GM19025 (cell line): ENCODE results near the gene DLGAP4.
A peak's percentile ranks its signal among the peaks of the same experiment; 100 is the strongest.
"Not testable (repeated sequence)": the region's sequence is repeated elsewhere in the genome, so short reads cannot be mapped to it uniquely, and the experiment has no call there.

ENCODE experiments used
- ATAC-seq: cut with Tn5 transposase; IDR thresholded peaks from one replicate; pipeline ENCODE4 v1.9.1; 2021; ENCODE audit warnings: mild to moderate bottlenecking, low read depth, moderate library complexity; ENCODE audit not compliant: unreplicated experiment

The DLGAP4 gene

DNA sequence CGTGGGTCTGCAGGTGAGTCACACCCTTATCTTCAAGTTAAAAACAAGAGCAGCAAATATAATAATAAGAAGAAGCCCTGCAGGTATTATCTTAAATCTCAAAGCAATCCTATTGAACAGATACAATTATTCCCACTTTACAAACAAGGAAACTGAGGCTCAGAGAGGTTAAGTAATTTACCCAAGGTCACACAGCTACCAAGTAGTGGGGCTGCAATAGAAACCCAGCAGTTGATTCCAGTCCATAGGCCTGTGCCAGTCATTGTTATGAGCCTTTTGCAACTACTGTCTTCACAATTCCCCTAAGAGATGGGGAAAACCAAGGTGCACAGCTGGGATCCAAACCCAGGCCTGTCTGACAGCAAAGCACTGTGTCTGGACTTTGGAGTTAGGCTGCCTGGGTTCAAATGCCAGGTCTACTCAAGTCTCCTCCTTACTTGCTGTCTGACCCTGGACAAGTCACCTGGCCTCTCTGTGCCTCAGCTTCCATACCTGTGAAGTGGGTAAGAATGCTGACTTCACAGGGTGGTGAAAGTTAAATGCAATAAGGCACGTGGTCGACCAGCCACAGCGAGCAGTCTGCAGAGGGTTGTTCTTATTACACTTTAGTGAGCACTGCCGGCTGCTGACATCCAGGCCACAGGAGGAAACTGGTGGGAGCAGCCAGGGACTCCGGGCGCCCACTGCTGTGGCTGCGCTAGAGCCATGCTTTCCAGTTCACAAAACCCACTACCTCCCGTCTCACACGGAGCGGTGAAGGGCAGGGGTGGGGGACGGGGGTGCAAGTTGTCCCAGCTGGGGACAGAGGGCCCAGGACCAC, 241.3 kb downstream of the DLGAP4 start:
- no peak for ATAC-seq

DNA sequence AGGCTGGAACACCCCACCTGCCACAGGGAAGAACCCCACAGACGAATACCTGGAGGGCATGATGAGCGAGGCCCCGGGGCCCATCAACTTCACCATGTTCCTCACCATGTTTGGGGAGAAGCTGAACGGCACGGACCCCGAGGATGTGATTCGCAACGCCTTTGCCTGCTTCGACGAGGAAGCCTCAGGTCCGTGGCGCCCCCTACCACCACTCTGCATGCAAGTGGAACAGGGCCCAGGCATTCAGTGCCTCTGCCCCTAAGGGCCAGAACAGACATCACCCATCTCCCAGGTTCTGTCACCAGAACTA, 241.8 kb downstream of the DLGAP4 start:
- no peak for ATAC-seq

GRCh38 chr20:36548704-36549627, 242.8 kb downstream of the DLGAP4 start:
- no peak for ATAC-seq

DNA sequence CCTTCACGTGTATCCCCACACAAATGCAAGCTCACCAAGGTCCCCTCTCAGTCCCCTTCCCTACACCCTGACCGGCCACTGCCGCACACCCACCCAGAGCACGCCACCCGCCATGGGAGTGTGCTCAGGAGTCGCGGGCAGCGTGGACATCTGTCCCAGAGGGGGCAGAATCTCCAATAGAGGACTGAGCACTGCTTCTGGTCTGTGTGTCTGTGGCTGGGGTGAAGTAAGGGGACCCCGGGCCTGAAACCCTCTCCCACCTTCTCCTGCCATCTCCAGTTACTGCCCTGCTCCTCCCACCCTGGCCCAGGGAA, 243.4 kb downstream of the DLGAP4 start:
- ATAC-seq = no peak

DNA sequence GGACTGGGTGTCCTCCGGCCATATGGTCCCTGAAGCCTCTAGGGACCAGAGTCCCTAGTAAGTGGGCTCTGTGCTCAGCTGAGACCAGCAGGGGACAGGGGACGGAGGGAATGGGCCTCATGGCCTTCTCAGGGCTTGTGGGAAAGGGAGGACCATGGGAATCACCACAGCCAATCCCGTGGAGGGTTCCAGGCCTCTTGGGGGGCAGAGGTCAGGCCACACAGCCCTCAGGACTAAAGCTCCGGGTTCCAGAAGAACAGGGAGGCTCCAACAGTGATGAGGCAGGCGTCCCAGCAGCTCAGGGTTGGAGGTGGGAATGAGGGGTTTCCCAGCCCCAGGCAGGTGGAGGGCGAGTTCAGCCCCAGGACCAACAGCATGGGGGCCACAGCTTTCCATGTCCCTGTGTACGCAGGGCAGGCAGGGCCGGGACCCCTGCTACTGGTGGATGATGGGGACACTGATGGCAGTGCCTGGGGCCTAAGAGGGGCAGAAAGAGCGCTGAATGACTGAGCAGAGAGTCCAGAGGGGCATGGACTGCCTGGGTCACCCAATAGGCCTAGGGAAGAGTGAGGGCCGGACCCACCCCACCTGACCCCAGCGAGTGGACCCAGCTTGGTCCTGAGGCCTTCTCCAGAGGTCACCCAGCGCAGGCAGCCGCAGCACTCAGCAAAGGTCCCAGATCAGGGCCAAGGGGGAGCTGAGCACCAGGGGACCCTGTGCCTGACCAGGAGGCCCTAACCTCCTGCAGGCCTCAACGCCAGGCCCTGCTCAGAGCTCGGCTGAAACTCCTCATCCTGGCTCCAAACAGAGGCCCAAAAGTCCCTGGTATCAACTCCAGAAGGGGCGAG, 244.0 kb downstream of the DLGAP4 start:
- ATAC-seq = no peak

- ATAC-seq = no peak
Measured at GRCh38 chr20:36550790-36551299, 244.7 kb downstream of the DLGAP4 start.

GRCh38 chr20:36555248-36555647, 249.1 kb downstream of the DLGAP4 start:
- ATAC-seq = no peak

GRCh38 chr20:36562724-36563123, 256.6 kb downstream of the DLGAP4 start:
- ATAC-seq = no peak

DNA sequence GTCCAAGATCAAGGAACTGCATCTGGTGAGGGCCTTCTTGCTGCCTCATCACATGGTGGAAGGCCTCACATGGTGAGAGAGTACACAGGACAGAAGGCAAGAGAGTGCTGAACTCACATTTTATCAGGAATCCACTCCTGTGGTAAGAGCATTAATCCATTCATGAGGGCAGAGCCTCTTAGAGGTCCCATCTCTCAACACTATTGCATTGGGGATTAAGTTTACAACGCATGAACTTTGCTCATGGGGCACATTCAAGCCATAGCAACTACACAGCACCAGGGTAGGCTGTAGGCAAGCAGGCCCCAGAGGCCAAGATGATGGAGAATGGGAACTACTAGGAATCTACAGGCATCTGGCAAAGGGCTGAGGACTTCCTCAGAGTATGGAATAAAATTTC, 257.2 kb downstream of the DLGAP4 start:
- no peak for ATAC-seq

DNA sequence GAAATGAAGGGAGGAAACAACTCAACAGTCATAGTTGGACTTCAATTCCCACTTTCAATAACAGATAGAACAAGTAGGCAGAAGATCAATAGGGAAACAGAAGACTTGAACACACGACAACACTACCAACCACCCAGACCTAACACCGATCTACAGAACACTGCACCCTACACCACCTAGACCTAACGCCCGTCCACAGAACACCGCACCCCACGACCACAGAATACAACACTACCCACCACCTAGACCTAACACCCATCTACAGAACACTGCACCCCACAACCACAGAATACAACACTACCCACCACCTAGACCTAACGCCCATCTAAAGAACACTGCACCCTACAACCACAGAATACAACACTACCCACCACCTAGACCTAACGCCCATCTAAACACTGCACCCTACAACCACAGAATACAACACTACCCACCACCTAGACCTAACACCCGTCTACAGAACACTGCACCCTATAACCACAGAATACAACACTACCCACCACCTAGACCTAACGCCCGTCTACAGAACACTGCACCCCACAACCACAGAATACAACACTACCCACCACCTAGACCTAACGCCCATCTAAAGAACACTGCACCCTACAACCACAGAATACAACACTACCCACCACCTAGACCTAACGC, 258.1 kb downstream of the DLGAP4 start:
- not testable (repeated sequence) for ATAC-seq

DNA sequence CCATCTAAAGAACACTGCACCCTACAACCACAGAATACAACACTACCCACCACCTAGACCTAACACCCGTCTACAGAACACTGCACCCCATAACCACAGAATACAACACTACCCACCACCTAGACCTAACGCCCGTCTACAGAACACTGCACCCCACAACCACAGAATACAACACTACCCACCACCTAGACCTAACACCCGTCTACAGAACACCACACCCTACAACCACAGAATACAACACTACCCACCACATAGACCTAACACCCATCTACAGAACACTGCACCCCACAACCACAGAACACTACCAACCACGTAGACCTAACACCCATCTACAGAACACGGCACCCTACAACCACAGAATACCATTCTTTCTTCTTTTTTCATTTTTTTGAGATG, 258.6 kb downstream of the DLGAP4 start:
- not testable (repeated sequence) for ATAC-seq

- ATAC-seq = no peak
Measured at GRCh38 chr20:36565520-36565919, 259.4 kb downstream of the DLGAP4 start.

DNA sequence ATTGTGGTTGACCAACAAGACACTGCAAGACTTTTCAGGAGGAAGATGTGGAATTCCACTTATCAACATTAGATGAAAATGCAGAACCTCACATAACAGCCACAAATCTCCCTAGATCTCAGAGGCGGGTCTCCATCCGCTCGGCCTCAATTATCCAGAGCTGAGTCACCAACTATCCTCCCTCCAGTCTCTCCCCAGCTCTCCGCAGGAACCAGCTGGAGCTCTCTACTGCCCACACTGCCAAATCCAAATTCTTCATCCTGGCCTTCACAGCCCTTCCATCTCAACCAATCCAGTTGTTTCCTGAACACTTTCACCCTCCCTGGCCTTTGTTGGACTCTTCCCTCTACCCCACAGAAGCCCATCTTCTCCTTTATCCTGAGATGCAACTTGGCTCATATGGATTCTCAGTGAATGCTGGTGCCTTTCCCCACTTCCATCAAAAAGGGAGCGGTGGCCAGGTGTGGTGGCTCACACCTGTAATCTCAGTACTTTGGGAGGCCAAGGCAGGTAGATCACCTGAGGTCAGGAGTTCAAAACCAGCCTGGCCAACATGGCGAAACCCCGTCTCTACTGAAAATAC, 263.8 kb downstream of the DLGAP4 start:
- no peak for ATAC-seq

GRCh38 chr20:36571564-36572504, 265.7 kb downstream of the DLGAP4 start:
- ATAC-seq = no peak

- no peak for ATAC-seq
Measured at GRCh38 chr20:36572701-36573102, 266.6 kb downstream of the DLGAP4 start.

DNA sequence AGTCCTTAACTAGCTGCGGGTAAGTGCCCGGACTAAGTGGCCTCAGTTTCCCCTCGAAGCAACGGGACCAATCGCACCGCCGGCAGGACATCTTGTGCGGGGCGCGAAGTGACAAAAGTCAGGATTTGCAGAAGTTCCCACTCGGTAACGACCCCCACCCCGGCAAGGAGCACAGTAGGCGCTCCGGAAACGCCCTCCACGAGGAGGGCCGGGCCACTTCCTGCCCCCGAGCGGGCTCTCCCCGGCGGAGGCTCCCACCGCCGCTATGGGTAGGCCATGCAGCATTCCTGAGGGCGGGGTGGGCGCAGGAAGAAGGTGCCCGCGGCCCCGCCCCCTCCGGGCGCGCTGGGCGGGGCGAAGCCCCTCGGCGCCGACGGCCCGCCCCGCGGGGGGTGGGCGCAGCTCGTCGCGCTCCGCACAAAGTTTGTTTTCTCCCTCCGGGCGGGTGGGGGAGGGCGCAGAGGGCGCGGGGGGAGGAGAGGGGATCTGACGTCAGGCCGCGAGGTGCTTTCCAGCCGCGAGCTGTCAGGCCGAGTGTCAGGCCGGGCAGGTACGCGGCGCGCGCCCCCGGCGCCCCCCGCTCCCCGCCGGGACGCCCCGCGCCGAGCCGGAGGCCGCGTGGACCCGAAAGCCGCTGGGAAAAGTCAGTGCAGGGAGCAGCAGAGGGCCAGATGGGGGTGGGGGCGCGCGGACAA, 267.1 kb downstream of the DLGAP4 start, which contains the start of gene TGIF2:
TGIF2 (plus strand) TSS at position 495 of the 695 bp plus-strand sequence. CDS start 5,178 bp downstream, outside the sequence.
- ATAC-seq = peak; percentile 67

DNA sequence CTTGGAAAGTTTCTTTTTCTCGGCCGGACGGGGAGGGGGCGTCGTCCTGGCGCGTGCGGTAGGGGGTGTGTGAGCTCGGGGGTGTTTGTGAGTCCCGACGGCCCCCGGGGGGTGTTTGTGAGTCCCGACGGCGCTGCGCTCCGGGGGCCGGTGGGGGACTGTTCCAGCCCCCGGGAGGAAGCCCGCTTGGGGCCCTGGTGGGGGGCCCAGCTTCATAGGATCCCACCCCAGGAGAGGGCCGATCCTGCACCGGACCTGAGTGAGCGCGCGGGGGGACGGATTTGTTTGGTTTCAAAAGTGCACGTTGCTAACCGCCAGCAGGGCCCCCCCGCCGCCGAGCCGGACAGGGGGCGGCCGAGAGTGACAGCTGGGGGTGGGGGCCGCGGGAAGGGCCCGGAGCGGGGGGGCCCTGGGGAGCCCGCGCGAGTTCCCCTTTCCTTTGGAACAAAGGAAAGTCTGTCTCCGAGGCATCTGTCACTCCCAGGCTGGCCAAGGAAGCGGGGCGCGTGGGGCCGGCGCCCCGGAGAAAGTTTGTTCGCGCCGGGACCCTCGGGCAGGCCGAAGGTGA, 267.7 kb downstream of the DLGAP4 start:
- ATAC-seq = no peak
